ENCODE measurements around the gene MAN2C1. TPM values are rescaled to one million over a fixed set of nuclear protein-coding genes. Genes with fewer than 3 reads are reported as not detected.
"Not testable (repeated sequence)": the region's sequence is repeated elsewhere in the genome, so short reads cannot be mapped to it uniquely, and the experiment has no call there.

Gene MAN2C1
- total RNA-seq, 1 donor from 2014 or later = 200 TPM

GRCh38 chr15:75342221-75342620, 26.2 kb downstream of the MAN2C1 start:
- Mint-ChIP-seq H3K4me3 (ENCODE audit: low read depth) (no peak overlapping the region), H3K27ac (no peak overlapping the region)

GRCh38 chr15:75339531-75340240, 28.7 kb downstream of the MAN2C1 start:
- H3K4me1 Mint-ChIP-seq (ENCODE audit: low read depth) = peaks cover 15% of the 10 kb centered on the region
- no peaks in the 10 kb centered on the region for H3K9me3 Mint-ChIP-seq (ENCODE audit: low read depth)
- H3K36me3 Mint-ChIP-seq (ENCODE audit: insufficient read depth) = peaks cover 2% of the 10 kb centered on the region
- H3K27me3 Mint-ChIP-seq = no peaks in the 10 kb centered on the region
- DNase-seq (ENCODE audit: low spot score, unreplicated experiment) = no peak
- H3K27ac Mint-ChIP-seq = no peak overlapping the region
- no peak for TF ChIP-seq CTCF (IDR thresholded peaks at IDR 0.05; ENCODE audit: unreplicated experiment)
- H3K4me3 Mint-ChIP-seq (ENCODE audit: low read depth) = no peak overlapping the region

More at GRCh38 chr15:75342221-75342620, 26.2 kb downstream of the MAN2C1 start:
- Mint-ChIP-seq H3K9me3 (ENCODE audit: low read depth) (no peaks in the 10 kb centered on the region), H3K36me3 (ENCODE audit: insufficient read depth) (peaks cover 2% of the 10 kb centered on the region), H3K4me1 (ENCODE audit: low read depth) (peaks cover 1% of the 10 kb centered on the region), H3K27me3 (no peaks in the 10 kb centered on the region)
- no peak for DNase-seq (ENCODE audit: low spot score, unreplicated experiment)
- TF ChIP-seq CTCF (IDR thresholded peaks at IDR 0.05; ENCODE audit: unreplicated experiment) = no peak

- no peak for DNase-seq (ENCODE audit: low spot score, unreplicated experiment)
- H3K36me3 Mint-ChIP-seq (ENCODE audit: insufficient read depth) = peaks cover 2% of the 10 kb centered on the region
- H3K27me3 Mint-ChIP-seq = no peaks in the 10 kb centered on the region
- no peak overlapping the region for H3K27ac Mint-ChIP-seq
- H3K9me3 Mint-ChIP-seq (ENCODE audit: low read depth) = no peaks in the 10 kb centered on the region
- peaks cover 14% of the 10 kb centered on the region for H3K4me1 Mint-ChIP-seq (ENCODE audit: low read depth)
- no peak overlapping the region for H3K4me3 Mint-ChIP-seq (ENCODE audit: low read depth)
- TF ChIP-seq CTCF (IDR thresholded peaks at IDR 0.05; ENCODE audit: unreplicated experiment) = no peak
Measured at GRCh38 chr15:75338661-75339240, 29.7 kb downstream of the MAN2C1 start.

GRCh38 chr15:75335705-75336355, 32.6 kb downstream of the MAN2C1 start, which contains the start of gene COMMD4:
Gene COMMD4 (plus strand): TSS chr15:75336063. CDS start chr15:75336090, 27 bp downstream.
- H3K9me3 Mint-ChIP-seq (ENCODE audit: low read depth) = no peaks in the 10 kb centered on the region
- H3K27me3 Mint-ChIP-seq = peaks cover 3% of the 10 kb centered on the region
- peak; percentile 94 for DNase-seq (ENCODE audit: low spot score, unreplicated experiment)
- TF ChIP-seq CTCF (IDR thresholded peaks at IDR 0.05; ENCODE audit: unreplicated experiment) = no peak
- H3K4me3 Mint-ChIP-seq (ENCODE audit: low read depth) = peak within 1 kb of the TSS; percentile 97
- H3K4me1 Mint-ChIP-seq (ENCODE audit: low read depth) = peaks cover 14% of the 10 kb centered on the region
- no peaks in the 10 kb centered on the region for H3K36me3 Mint-ChIP-seq (ENCODE audit: insufficient read depth)
- peak within 1 kb of the TSS; percentile 99 for H3K27ac Mint-ChIP-seq

- Mint-ChIP-seq H3K4me3 (ENCODE audit: low read depth) (peak overlapping the region; percentile 97), H3K36me3 (ENCODE audit: insufficient read depth) (no peaks in the 10 kb centered on the region), H3K27me3 (peaks cover 3% of the 10 kb centered on the region), H3K9me3 (ENCODE audit: low read depth) (no peaks in the 10 kb centered on the region), H3K4me1 (ENCODE audit: low read depth) (peaks cover 14% of the 10 kb centered on the region), H3K27ac (peak overlapping the region; percentile 99)
- no peak for DNase-seq (ENCODE audit: low spot score, unreplicated experiment)
- TF ChIP-seq CTCF (IDR thresholded peaks at IDR 0.05; ENCODE audit: unreplicated experiment) = no peak
Measured at GRCh38 chr15:75335313-75335704, 33.1 kb downstream of the MAN2C1 start.

- DNase-seq (ENCODE audit: low spot score, unreplicated experiment); H3K4me3 Mint-ChIP-seq (ENCODE audit: low read depth); H3K27me3 Mint-ChIP-seq; H3K9me3 Mint-ChIP-seq (ENCODE audit: low read depth); H3K36me3 Mint-ChIP-seq (ENCODE audit: insufficient read depth); H3K27ac Mint-ChIP-seq: not testable (repeated sequence)
- peaks cover 14% of the 10 kb centered on the region for H3K4me1 Mint-ChIP-seq (ENCODE audit: low read depth)
Measured at GRCh38 chr15:75333654-75334419, 34.6 kb downstream of the MAN2C1 start.

- peaks cover 14% of the 10 kb centered on the region for H3K4me1 Mint-ChIP-seq (ENCODE audit: low read depth)
- not testable (repeated sequence) for H3K27ac Mint-ChIP-seq; H3K9me3 Mint-ChIP-seq (ENCODE audit: low read depth); H3K36me3 Mint-ChIP-seq (ENCODE audit: insufficient read depth); H3K27me3 Mint-ChIP-seq; H3K4me3 Mint-ChIP-seq (ENCODE audit: low read depth); DNase-seq (ENCODE audit: low spot score, unreplicated experiment)
Measured at GRCh38 chr15:75332093-75332492, 36.3 kb downstream of the MAN2C1 start.
